GM12878 (cell line): ENCODE results near the gene TSC22D1. TPM values are rescaled to one million over a fixed set of nuclear protein-coding genes. Genes with fewer than 3 reads are reported as not detected.

Source experiments
- ATAC-seq: fragments of 200-7000 bp; cut with Tn5 transposase; 3 replicates; pipeline ENCODE4 v1.9.1; 2020; ENCODE audit warnings: mild to moderate bottlenecking, moderate library complexity
- BruUV-seq: library from RNA; stranded (reverse); fragments of 400-500 nt; replicated peaks from 2 replicates; lab custom pipeline; 2021; lab: Mats Ljungman, UMichigan
- CTCF ChIA-PET: fragments of 300-600 bp; sonication (Branson Sonifier 250); formaldehyde crosslinking; extraction: SDS; loops from one replicate; lab custom pipeline; 2021; ENCODE audit warnings: inconsistent platforms; lab: Yijun Ruan, JAX
- POLR2A ChIA-PET: fragments of 350-600 bp; formaldehyde crosslinking; extraction: SDS; loops from one replicate; lab custom pipeline; 2021; ENCODE audit warnings: inconsistent platforms; lab: Charles Lee
- RAD21 ChIA-PET: fragments of 300-600 bp; sonication (Branson Sonifier 250); formaldehyde crosslinking; loops from one replicate; lab custom pipeline; 2023; ENCODE audit warnings: antibody characterized with exemption; ENCODE audit not compliant: unreplicated experiment; lab: Charles Lee
- SMC1A ChIA-PET: fragments of 300-600 bp; sonication (Branson Sonifier 250); formaldehyde crosslinking; loops from one replicate; lab custom pipeline; 2023; ENCODE audit not compliant: unreplicated experiment, uncharacterized antibody; lab: Charles Lee
- DNase-seq: peaks from one replicate; pipeline ENCODE4 v3.0.0-alpha.2; 2011; ENCODE audit warnings: low read depth, low spot score
- FAIRE-seq: peaks from 3 replicates; lab custom pipeline; 2011; peaks lifted over from hg19 to GRCh38; lab: Jason Lieb, UNC
- H2AFZ ChIP-seq: 2 replicates; pipeline ENCODE4 v1.6.0; 2011; ENCODE audit warnings: low read depth, low read length, control low read depth; ENCODE audit not compliant: control insufficient read depth
- H3K27ac ChIP-seq: 2 replicates; pipeline ENCODE4 v1.5.1; 2011; ENCODE audit warnings: control low read depth; ENCODE audit not compliant: control insufficient read depth, insufficient read depth
- H3K27me3 ChIP-seq, 2 experiments: replicated peaks in 1 of 2; 2 replicates each; pipeline versions ENCODE4 v1.6.0 to v1.6.1; 2011; ENCODE audit warnings: low read length in 1 of 2; ENCODE audit not compliant: control insufficient read depth in 2 of 2, insufficient read depth in 2 of 2
- H3K36me3 ChIP-seq, 2 experiments: 2 replicates each; pipeline ENCODE4 v1.5.1; 2011; ENCODE audit warnings: low read length in 1 of 2; ENCODE audit not compliant: control insufficient read depth in 2 of 2, insufficient read depth in 2 of 2
- H3K4me1 ChIP-seq: 2 replicates; pipeline ENCODE4 v1.6.1; 2011; ENCODE audit warnings: mild to moderate bottlenecking, low read length, moderate library complexity, mixed read lengths; ENCODE audit not compliant: control insufficient read depth, insufficient read depth
- H3K4me2 ChIP-seq: 2 replicates; pipeline ENCODE4 v1.6.0; 2011; ENCODE audit warnings: control low read depth; ENCODE audit not compliant: control insufficient read depth, insufficient read depth
- H3K4me3 ChIP-seq: fragments of 200-600 bp; sonication (generic); 2 replicates; pipeline ENCODE4 v1.5.1; 2016
- H3K79me2 ChIP-seq: 2 replicates; pipeline ENCODE4 v1.6.0; 2011; ENCODE audit warnings: low read length; ENCODE audit not compliant: control insufficient read depth, insufficient read depth
- H3K9ac ChIP-seq: 2 replicates; pipeline ENCODE4 v1.8.0; 2011; ENCODE audit warnings: low read length, control low read depth, mixed read lengths; ENCODE audit not compliant: control insufficient read depth, insufficient read depth
- H3K9me3 ChIP-seq: replicated peaks from 3 replicates; pipeline ENCODE4 v1.5.1; 2011; ENCODE audit warnings: mild to moderate bottlenecking, low read length; ENCODE audit not compliant: control insufficient read depth, insufficient read depth
- H4K20me1 ChIP-seq: 2 replicates; pipeline ENCODE4 v1.6.0; 2011; ENCODE audit not compliant: control insufficient read depth, insufficient read depth
- ASH2L ChIP-seq: fragments of 300-600, 200-600 bp; sonication (generic); IDR thresholded peaks from 2 replicates; pipeline ENCODE4 v1.6.1; 2017; ENCODE audit warnings: low read depth, mild to moderate bottlenecking, borderline replicate concordance
- BHLHE40 ChIP-seq, 2 experiments: fragments of 450-650 bp in 1 of 2; IDR thresholded peaks; 2 replicates each; pipeline ENCODE4 v1.6.1; 2011 to 2017; ENCODE audit warnings: low read depth in 2 of 2, borderline replicate concordance in 1 of 2, improper control_type of control experiment in 1 of 2, low read length in 1 of 2, mild to moderate bottlenecking in 1 of 2
- CBX5 ChIP-seq: sonication (generic); IDR thresholded peaks from 2 replicates; pipeline ENCODE4 v1.6.1; 2016; ENCODE audit warnings: low read depth, moderate library complexity, mild to moderate bottlenecking, inconsistent platforms
- EP300 ChIP-seq, 2 experiments: fragments of 150-350 bp in 1 of 2; IDR thresholded peaks; 2 replicates each; pipeline ENCODE4 v1.6.1; 2011 to 2012; ENCODE audit warnings: low read depth in 2 of 2, low read length in 2 of 2, borderline replicate concordance in 1 of 2, improper control_type of control experiment in 1 of 2, inconsistent platforms in 1 of 2; ENCODE audit not compliant: control insufficient read depth in 1 of 2
- ESRRA ChIP-seq: IDR thresholded peaks from 2 replicates; pipeline ENCODE4 v1.6.1; 2012; ENCODE audit warnings: mild to moderate bottlenecking, low read length, improper control_type of control experiment
- POLR2A ChIP-seq: IDR thresholded peaks from 2 replicates; pipeline ENCODE4 v1.6.1; 2011; ENCODE audit warnings: low read depth, mild to moderate bottlenecking, low read length
- ZNF24 ChIP-seq: fragments of 450-650 bp; IDR thresholded peaks from 2 replicates; pipeline ENCODE4 v1.6.1; 2017; ENCODE audit warnings: antibody characterized with exemption, mild to moderate bottlenecking
- WGBS: methylation state at CpG from one replicate; pipeline ENCODE4 v1.1.6; 2016; ENCODE audit warnings: low lambda C conversion rate; ENCODE audit not compliant: insufficient replicate concordance, insufficient coverage; ENCODE audit errors: missing lambda C conversion rate; 5-methylcytosine and 5-hydroxymethylcytosine counted together
- in situ Hi-C: fragments of 300-500 bp; cut with MboI; formaldehyde crosslinking; loops from 9 replicates; pipeline ENCODE4 v1.14.3; 2018; ENCODE audit warnings: mixed read lengths
- intact Hi-C: fragments of 100-400 bp; cut with micrococcal nuclease; formaldehyde crosslinking; loops from one replicate; pipeline ENCODE4 v1.14.2; 2022; ENCODE audit not compliant: unreplicated experiment
- polyA plus RNA-seq, 11 experiments: library from polyadenylated mRNA; depleted of rRNA in 4 of 11; unstranded in 6 of 11; stranded (reverse) in 5 of 11; fragments of >200 nt; fragmentation: Nextera tagmentation in 4 of 11; fragmentation: Illumina TruSeq in 1 of 11; extraction: Ambion mirVana in 4 of 11; extraction: Trizol in 1 of 11; gene quantifications; 1 replicate in 1 of 11; 2 replicates in 10 of 11; pipeline versions ENCODE4 v1.2.1 to v1.2.3, GENCODE V29; 2011 to 2016; ENCODE audit warnings: inconsistent platforms in 2 of 11, missing spikeins in 2 of 11, low read depth in 1 of 11
- total RNA-seq, 4 experiments: library from RNA; depleted of rRNA in 3 of 4; stranded (reverse); fragments of >200 nt in 3 of 4; fragmentation: Illumina TruSeq in 1 of 4; extraction: Trizol in 1 of 4; gene quantifications; 2 replicates each; pipeline versions ENCODE4 v1.2.1 to v1.2.3, GENCODE V29; 2013 to 2021
- TF ChIP-seq, protein P1 (sequence below): fragments of 450-650 bp; IDR thresholded peaks from 2 replicates; pipeline ENCODE4 v1.6.1; 2014; ENCODE audit warnings: mild to moderate bottlenecking
- TF ChIP-seq, protein P2 (sequence below): IDR thresholded peaks from 2 replicates; pipeline ENCODE4 v1.6.1; 2011; ENCODE audit warnings: borderline replicate concordance, low read depth, mild to moderate bottlenecking, moderate library complexity, mixed read lengths, low read length; ENCODE audit not compliant: insufficient read depth; ENCODE audit errors: extremely low read length

TSC22D1 gene
- total and polyA plus RNA-seq, 10 of the 15 experiments (the other 5 are each of a cell fraction or from before 2014, with no cell fraction given) = 0.37 to 15.7 (median 7.5) TPM

GRCh38 chr13:44474122-44474910 lies 101.8 kb downstream of the TSC22D1 start (continued):
- TF ChIP-seq, protein P1, sequence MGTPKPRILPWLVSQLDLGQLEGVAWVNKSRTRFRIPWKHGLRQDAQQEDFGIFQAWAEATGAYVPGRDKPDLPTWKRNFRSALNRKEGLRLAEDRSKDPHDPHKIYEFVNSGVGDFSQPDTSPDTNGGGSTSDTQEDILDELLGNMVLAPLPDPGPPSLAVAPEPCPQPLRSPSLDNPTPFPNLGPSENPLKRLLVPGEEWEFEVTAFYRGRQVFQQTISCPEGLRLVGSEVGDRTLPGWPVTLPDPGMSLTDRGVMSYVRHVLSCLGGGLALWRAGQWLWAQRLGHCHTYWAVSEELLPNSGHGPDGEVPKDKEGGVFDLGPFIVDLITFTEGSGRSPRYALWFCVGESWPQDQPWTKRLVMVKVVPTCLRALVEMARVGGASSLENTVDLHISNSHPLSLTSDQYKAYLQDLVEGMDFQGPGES = no peak
- TF ChIP-seq BHLHE40 (IDR thresholded peaks at IDR 0.05; ENCODE audit: borderline replicate concordance in 1 of 2, low read depth in 2 of 2, low read length in 1 of 2) (no peak), CBX5 (no peak), POLR2A (no peak), EP300 (IDR thresholded peaks at IDR 0.05; ENCODE audit: borderline replicate concordance in 1 of 2, control insufficient read depth in 1 of 2, low read depth in 2 of 2, low read length in 2 of 2) (no peak), ESRRA (no peak)
- TF ChIP-seq, protein P2, sequence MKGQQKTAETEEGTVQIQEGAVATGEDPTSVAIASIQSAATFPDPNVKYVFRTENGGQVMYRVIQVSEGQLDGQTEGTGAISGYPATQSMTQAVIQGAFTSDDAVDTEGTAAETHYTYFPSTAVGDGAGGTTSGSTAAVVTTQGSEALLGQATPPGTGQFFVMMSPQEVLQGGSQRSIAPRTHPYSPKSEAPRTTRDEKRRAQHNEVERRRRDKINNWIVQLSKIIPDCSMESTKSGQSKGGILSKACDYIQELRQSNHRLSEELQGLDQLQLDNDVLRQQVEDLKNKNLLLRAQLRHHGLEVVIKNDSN = no peak

DNA sequence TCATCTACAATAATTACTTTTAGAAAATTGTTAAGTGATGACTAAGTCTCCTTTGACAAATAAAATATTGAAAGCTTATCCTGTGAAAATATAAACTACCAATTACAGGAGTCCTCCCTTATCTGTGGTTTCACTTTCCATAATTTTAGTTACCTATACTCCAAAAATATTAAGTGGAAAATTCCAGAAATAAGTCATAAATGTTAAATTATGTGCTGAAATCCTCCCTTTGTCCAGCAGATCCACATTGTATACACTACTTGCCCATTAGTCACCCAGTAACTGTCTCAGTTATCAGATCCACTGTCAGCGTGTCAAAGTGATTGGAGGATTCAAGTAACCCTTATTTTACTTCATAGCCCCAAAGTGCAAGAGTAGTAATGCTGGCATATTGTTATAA lies 104.4 kb downstream of the TSC22D1 start:
- intact Hi-C loops = loop anchor here (1.0 kb wide), 1 partner anchor 566 kb away; no protein-coding TSS in a partner anchor
- H3K79me2 ChIP-seq = no peaks in the 10 kb centered on the region
- H3K27ac ChIP-seq = no peak overlapping the region
- DNase-seq = no peak
- TF ChIP-seq ASH2L = no peak
- no peak for TF ChIP-seq POLR2A
- TF ChIP-seq ZNF24 = no peak
- TF ChIP-seq, all 136 proteins: peak for 0
- no peak overlapping the region for H3K9ac ChIP-seq
- ATAC-seq (no peak), FAIRE-seq (no peak)
- H3K4me1 ChIP-seq = no peaks in the 10 kb centered on the region
- no peaks in the 10 kb centered on the region for H3K36me3 ChIP-seq
- no peaks in the 10 kb centered on the region for H4K20me1 ChIP-seq
- H3K27me3 ChIP-seq = no peaks in the 10 kb centered on the region
- no peak overlapping the region for H3K4me3 ChIP-seq
- no TSS peak for BruUV-seq
- no peak overlapping the region for H3K4me2 ChIP-seq
- no peak overlapping the region for H2AFZ ChIP-seq
- in situ Hi-C loops = loop anchor here (10.0 kb wide), 1 partner anchor 567 kb away; no protein-coding TSS in a partner anchor
- 22% methylated on average over 1 of the region's 1 CpG for WGBS
- SMC1A ChIA-PET = interaction anchor here (0.7 to 1.2 kb wide), 2 partner anchors 565 to 574 kb away, joined by 3 read pairs; no protein-coding TSS in a partner anchor
- H3K9me3 ChIP-seq = no peaks in the 10 kb centered on the region
- RAD21 ChIA-PET = interaction anchor here (1.4 kb wide), 1 partner anchor 499 kb away, joined by 3 read pairs; no protein-coding TSS in a partner anchor
- POLR2A ChIA-PET = no interaction called here
- CTCF ChIA-PET = interaction anchor here (1.1 to 3.5 kb wide), 5 partner anchors 8 to 566 kb away, joined by 5 to 29 read pairs (median 6); no protein-coding TSS in a partner anchor
